Fibroblast of mammary gland (primary cell): ENCODE data around the gene SERPINA4.

Source experiments
- DNase-seq: peaks from one replicate; pipeline ENCODE4 v3.0.0-alpha.2; 2010; ENCODE audit warnings: low read depth
- H3K4me3 ChIP-seq: 2 replicates; pipeline ENCODE4 v1.5.1; 2011; ENCODE audit warnings: low read depth, mild to moderate bottlenecking, low read length, moderate library complexity; ENCODE audit not compliant: control insufficient read depth
- TF ChIP-seq, protein P1 (sequence below): conservative IDR thresholded peaks from 2 replicates; pipeline ENCODE4 v1.5.1; 2011; ENCODE audit warnings: low read depth, low read length, inconsistent platforms; ENCODE audit not compliant: control insufficient read depth, insufficient read depth

The SERPINA4 gene

DNA sequence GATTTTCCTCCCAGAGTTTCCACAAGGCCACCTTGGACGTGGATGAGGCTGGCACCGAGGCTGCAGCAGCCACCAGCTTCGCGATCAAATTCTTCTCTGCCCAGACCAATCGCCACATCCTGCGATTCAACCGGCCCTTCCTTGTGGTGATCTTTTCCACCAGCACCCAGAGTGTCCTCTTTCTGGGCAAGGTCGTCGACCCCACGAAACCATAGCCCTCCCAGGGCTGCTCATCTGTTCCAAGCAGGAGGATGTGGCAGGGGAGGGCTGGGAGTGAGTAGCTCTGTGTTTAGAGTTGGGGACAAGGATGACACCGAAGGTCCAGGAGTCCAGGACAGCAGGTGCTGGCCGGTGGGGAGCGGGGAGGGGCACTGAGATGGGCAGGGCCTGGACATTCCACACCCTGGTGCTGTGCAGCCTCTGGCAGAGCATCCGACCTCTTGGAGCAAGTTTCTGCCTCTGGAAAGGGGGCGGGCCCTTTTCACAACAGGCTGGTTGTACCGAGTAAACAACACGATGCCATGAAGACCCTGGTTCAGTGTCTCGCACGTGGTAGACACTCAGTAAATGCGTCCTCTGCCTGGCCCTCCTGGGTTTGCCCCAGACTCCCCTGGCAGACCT, 8.2 kb downstream of the SERPINA4 start:
- no peak for DNase-seq
- H3K4me3 ChIP-seq: no peak overlapping the region
- TF ChIP-seq, protein P1, sequence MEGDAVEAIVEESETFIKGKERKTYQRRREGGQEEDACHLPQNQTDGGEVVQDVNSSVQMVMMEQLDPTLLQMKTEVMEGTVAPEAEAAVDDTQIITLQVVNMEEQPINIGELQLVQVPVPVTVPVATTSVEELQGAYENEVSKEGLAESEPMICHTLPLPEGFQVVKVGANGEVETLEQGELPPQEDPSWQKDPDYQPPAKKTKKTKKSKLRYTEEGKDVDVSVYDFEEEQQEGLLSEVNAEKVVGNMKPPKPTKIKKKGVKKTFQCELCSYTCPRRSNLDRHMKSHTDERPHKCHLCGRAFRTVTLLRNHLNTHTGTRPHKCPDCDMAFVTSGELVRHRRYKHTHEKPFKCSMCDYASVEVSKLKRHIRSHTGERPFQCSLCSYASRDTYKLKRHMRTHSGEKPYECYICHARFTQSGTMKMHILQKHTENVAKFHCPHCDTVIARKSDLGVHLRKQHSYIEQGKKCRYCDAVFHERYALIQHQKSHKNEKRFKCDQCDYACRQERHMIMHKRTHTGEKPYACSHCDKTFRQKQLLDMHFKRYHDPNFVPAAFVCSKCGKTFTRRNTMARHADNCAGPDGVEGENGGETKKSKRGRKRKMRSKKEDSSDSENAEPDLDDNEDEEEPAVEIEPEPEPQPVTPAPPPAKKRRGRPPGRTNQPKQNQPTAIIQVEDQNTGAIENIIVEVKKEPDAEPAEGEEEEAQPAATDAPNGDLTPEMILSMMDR: no peak

DNA sequence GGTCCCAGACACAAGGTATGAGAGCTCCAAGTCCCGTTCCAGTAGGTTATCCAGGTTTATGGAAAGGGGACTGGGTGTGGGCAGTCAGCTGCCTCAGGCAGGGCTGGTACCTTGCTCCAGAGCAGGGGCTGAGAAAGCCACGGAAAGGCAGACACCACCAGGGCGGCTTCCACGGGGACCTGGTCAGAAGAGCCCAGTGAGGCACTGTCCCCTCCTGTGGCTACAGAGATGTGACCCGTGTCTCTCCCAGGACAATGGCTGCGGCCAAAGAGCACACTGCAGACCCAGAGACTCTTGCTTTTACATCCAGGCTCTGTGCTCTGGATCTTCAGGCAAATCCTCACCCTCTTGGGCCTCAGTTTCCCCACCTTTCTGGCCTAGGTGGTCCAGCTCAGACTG, 8.8 kb downstream of the SERPINA4 start:
- TF ChIP-seq, protein P1: no peak
- DNase-seq: no peak
- H3K4me3 ChIP-seq: no peak overlapping the region

DNA sequence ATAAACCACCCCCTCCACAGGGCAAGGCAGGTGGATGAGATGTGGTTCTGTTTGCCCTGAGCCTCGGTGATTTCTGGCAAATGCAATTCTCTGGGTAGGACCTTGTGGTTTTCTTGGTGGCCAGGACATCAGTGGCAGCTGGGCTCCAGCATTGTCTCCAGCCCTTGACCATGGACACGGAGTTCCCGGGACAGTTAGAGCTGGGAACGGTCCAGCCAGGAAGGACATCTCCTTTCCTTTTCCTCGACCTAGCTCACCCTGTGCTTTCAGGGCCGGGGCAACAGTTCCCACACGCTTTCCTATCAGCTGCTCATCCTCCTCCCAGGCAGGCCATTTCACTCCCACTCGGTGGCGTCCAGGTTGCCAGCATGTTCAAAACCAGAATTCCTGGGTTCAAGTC, 9.2 kb downstream of the SERPINA4 start:
- TF ChIP-seq, protein P1: no peak
- no peak overlapping the region for H3K4me3 ChIP-seq
- no peak for DNase-seq

DNA sequence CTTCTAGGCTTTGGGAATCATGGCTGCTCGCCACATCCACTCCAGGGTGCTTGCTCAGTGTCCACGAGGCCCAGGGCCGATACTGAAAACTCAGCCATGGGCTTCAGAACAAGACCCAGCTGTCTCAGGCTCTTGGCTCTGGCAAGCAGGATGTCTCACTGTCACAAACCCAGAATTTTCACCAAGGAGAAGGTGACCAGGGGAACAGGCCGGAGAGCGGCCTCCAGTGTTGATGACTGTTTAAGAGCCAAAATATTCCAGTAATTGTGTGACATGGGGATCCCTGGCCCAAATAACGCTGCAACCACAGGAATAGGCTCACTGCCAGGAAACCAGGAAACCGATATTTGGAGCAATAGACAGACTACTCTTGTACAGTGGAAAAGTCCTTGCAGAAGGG, 10.2 kb downstream of the SERPINA4 start:
- peak; percentile 20 for DNase-seq
- H3K4me3 ChIP-seq: no peak overlapping the region
- TF ChIP-seq, protein P1: no peak

DNA sequence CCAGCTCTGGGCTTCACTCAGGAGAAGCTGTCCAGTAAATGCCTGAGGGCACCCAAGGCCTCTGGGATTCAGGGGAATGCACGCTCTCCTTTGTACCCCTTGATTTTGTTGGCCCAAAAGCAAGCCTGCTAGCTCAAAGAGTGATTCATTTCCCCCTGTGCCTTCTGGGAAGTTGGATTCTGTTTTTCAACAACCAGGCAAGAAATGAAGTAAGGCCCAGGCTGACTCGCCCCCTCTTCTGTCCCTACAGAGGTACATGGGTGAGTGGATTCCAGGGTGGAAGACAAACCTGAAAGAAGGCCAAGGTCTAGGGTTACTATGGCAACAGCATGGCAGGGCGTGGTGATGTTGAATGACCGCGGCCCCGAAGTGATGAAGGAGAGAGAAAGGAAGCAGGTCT, 10.7 kb downstream of the SERPINA4 start:
- H3K4me3 ChIP-seq: no peak overlapping the region
- DNase-seq: peak; percentile 68
- TF ChIP-seq, protein P1: no peak

DNA sequence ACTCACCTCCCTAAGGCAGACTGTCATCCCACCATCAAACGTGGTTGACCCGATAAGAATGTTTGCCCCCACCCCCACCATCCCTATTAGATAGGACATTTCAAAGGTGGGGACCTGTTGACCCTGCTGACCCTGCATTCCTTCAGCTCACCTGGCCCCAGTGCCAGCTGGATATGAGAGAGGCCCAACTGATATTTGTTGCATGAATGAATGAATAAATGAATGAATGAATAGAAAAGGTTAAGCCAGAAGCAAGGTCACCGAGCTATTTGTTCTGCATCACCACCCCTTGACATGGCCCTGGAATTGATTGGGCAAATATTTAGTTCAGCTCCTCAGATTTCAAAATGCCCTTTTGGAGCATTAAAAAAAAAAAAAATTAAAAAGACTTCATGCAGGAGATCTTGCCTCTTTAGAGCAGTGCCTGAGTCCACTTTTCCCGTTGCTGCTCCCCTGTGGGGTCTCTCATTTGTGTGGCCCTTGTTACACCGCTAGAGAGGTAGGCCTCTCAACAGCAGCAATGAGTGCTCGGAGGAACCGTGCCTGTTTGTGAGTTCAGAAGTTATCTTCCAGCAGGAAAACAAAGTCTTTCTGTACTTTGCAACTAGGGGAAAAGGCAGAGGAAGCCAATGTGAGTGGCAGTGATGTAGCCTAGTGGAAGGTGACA, 11.5 kb downstream of the SERPINA4 start:
- no peak for DNase-seq
- no peak overlapping the region for H3K4me3 ChIP-seq
- TF ChIP-seq, protein P1: no peak
